Peyer's patch (tissue), 4 donors: ENCODE measurements around the gene HDGF.

ENCODE experiments used
- POLR2A ChIP-seq, 2 donors: fragments of 450-650 bp; IDR thresholded peaks; one replicate each; pipeline ENCODE4 v1.5.1; 2017; ENCODE audit warnings: antibody characterized with exemption in 2 of 2, mild to moderate bottlenecking in 2 of 2, moderate library complexity in 2 of 2
- TF ChIP-seq, protein P1 (sequence below), 6 experiments: fragments of 450-650 bp in 4 of 6; fragments of 200-600 bp in 2 of 6; sonication (generic) in 1 of 6; IDR thresholded peaks; one replicate each; pipeline ENCODE4 v1.5.1; 2017 to 2019; ENCODE audit warnings: antibody characterized with exemption in 6 of 6, mild to moderate bottlenecking in 3 of 6, moderate library complexity in 1 of 6

GRCh38 chr1:156751757-156752481, 444 bp upstream of the HDGF start:
- peak; percentile 24 to 79 for TF ChIP-seq POLR2A (IDR thresholded peaks at IDR 0.05)
- TF ChIP-seq, protein P1, sequence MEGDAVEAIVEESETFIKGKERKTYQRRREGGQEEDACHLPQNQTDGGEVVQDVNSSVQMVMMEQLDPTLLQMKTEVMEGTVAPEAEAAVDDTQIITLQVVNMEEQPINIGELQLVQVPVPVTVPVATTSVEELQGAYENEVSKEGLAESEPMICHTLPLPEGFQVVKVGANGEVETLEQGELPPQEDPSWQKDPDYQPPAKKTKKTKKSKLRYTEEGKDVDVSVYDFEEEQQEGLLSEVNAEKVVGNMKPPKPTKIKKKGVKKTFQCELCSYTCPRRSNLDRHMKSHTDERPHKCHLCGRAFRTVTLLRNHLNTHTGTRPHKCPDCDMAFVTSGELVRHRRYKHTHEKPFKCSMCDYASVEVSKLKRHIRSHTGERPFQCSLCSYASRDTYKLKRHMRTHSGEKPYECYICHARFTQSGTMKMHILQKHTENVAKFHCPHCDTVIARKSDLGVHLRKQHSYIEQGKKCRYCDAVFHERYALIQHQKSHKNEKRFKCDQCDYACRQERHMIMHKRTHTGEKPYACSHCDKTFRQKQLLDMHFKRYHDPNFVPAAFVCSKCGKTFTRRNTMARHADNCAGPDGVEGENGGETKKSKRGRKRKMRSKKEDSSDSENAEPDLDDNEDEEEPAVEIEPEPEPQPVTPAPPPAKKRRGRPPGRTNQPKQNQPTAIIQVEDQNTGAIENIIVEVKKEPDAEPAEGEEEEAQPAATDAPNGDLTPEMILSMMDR (IDR thresholded peaks at IDR 0.05), result peak in 4 of 6 experiments; percentile 7 to 49 (median 36)
